ENCODE measurements around the gene GATA5.
"Not testable (repeated sequence)": the region's sequence is repeated elsewhere in the genome, so short reads cannot be mapped to it uniquely, and the experiment has no call there.

Gene GATA5

DNA sequence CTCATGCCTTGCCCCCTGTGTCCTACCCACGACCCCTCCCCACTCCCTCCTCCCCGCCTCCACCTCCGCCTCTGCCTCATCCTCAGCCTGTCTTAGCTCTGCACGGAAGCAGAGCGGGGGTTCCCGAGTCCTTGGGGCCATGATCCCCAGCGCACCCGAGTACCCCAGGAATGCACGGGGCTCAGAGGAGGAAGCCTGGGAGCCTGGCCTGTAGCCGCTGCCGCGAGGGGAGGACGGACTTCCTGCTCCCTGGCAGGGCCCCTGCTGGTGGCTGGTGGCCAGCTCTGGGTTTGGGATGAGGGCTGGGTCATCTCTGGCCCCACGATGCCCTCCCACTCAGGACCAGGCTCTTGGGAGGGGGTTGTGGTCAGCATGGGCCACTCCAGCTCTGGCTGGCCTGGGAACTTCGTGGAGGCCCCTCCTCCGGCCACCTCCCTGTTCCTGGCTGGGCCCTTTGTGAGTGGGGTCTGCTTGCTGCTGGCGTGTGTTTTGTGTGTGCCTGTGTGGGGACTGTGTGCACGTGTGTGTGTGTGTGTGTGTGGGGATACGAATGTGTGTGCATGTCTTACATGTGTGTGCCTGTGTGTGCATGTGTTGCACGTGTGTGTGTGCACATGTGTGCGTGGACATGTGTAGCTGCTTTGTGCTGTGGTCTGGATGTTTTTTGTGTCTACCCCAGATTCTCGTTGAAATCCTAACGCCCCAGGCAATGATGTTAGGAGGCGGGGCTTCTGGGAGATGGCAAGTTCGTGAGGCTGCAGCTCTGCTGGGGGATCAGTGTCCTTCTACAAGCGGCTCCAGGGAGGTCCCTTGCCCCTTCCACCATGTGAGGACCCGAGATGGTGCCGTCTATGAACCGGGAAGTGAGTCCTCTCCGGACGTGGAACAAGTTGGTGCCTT lies 47.1 kb downstream of the GATA5 start:
- DNase-seq = no peak

DNA sequence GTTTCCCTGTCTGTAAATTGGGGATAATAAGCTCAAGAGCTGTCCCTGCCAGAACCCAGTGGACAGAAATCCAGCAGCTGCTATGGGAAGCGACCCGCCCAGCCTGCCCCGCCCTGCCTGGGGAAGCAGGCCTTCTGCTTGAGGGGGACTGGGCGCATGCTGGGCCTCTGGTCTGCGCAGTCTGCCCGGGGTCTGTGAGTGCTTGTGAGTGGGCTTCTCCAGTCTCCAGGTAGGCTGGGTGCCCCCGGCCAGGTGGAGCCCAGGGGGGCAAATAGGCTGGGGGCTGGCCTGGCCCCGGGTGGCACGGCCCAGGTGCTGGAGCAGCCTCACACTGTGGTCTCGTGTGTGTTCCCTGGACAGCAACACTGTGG lies 47.8 kb downstream of the GATA5 start:
- no peak for DNase-seq

DNA sequence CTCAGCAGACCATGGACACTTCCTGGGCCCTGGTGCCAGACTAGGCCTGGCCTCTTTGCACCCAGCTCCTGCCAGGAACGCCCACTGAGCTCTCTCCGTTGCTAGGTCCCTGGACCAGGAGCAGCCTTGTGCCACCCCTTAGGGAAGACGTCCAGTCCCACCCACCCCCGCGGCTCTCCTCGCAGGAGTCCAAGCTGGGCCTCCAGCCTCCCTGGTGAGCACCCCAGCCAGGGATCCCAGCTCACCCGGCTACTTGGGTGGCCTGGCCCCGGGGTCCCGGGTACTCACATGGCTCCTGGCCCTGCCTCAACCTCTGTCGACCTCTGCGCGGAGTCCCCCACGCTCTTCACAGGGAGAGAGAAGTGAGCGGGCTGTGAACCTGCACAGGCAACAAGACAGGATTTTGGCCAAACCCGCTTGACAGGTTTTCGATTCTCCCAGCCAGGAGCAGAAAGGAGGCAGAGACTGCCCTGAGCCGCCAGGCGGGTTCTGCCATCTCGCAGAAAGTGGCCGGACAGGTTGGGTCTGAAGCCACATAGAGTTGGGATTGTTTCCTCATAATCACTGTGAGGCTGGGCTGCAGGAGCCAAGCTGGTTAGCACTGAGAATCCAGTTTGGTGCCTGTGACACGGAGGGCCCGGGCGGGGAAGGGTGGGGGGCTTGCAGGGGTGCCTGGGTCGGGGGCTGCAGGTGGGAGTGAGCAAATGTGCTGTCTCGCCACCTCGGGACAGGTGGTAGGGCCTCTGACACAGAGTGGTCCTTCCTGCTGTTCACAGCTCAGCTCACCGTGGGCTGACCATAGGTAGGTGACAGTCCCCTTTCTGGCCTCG lies 48.4 kb downstream of the GATA5 start, which contains the start of gene RBBP8NL:
Gene RBBP8NL, minus strand, starts transcription at position 368 of the 830 bp plus-strand sequence. CDS start 7,892 bp downstream, outside the sequence.
- no peak for DNase-seq

DNA sequence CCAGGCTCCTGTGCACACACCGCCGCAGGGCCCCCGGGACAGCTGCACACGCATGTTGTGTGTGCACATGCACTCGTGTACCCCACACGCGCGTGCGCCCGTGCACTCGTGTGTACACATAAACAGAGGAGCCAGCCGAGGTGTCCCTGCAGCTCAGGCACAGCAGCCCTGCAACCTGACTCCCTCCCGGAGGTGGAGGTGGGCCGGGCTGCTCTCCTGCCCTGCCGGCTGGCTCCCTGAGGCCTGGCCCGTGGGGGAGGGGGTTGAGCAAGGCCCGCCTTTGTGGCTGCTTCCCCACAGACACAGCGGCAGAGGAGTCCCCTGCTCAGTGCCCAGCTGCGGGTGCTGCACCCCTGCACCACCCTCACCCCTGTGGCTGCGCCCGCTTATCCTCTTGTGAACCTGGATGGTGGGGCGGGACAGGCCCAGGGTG lies 49.1 kb downstream of the GATA5 start:
- DNase-seq = no peak

- not testable (repeated sequence) for DNase-seq
Observed at GRCh38 chr20:62426059-62426348, 49.8 kb downstream of the GATA5 start.

- DNase-seq = no peak
Observed at GRCh38 chr20:62425281-62426058, 50.3 kb downstream of the GATA5 start.

GRCh38 chr20:62424249-62425107 lies 51.3 kb downstream of the GATA5 start:
- DNase-seq = no peak

GRCh38 chr20:62423326-62423706 lies 52.5 kb downstream of the GATA5 start:
- DNase-seq = no peak

DNA sequence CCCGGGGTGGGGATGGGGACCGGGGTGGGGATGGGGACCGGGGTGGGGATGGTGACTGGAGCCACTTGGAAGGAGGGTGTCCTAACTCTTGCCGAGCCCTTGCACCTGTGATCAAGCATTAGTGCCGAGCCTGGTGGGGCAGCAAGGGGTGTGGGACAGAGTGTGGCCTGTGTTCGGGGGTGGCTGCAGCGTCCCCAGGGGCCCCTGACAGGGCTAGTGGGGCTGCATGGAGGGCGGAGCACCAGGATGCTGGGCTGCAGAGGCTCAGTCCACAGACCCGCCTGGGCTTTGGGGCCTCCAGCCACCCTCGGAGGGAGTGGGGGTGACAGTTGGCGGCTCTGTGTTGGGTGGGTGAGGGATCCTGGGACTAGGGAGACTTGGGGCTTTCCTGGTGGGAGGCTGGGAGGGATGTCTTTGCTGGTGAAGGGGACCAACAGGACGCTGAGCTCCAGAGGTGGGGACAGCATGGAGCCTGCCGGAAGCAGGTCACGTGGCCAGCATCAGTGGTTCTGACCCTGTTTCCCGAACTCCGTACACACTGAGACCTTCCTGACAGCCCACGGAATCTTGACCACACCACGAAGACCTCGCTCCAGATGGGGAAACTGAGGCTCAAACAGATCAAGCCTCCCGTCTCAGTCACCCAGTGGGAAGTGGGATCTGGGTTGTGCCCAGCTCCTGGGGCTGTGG lies 53.0 kb downstream of the GATA5 start:
- no peak for DNase-seq

GRCh38 chr20:62421716-62421990 lies 54.1 kb downstream of the GATA5 start:
- no peak for DNase-seq

GRCh38 chr20:62420846-62421715 lies 54.7 kb downstream of the GATA5 start:
- no peak for DNase-seq

DNA sequence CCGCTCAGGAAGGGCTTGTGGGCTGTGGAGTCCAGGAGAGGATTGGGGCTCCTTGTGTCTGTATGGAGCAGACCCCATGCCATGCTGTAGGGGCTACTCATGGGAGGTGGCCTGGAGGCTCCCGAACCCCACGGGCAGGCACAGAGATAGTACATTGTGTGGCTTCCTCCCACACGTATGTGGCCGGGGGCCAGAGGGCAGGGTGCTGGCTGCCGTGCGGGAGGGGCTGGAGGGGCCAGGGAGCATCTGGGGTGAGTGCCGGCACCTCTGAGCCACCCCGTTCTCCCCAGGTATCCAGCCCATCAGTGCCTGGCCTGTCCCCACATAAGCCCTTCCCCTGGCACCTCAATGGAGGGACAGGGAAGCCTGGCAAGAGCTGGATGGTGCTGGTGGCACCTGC lies 56.0 kb downstream of the GATA5 start:
- no peak for DNase-seq

DNA sequence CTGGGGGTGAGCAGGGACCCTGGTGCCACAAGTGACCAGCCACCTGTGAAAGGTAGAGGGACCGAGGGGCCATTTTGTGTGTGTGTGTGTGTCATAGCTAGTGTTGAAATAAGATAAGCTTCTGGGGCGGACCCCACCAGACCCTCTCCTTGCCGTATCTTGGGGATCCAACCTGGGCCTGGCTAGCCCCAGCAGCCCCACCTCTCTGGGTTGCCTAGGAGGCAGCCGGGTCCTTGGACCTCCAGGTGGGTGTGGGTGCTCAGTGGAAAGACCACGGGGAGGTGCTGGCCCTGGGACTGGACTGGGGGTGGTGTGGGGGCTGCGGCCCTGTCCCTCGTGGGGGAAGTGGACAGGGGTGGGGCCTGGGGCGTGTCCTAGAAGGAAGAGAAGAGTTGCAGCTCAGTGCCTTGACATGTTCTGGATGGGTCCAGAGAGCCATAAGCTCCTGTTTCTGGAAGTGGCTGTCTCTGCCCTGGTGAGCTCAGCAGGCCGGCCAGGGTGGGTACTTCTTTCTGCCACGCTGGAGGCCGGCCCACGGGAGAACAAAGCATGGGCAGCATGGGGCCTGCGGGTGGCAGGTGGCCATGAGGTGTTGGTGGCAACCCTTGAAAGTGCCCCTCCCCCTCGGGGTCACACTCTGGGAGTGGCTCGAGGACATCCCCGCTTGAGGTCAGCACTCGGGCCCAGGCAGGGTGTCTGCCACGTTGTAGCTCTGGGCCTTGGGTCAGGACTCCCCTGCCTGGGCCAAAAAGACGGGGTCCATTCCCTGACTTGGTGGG lies 56.9 kb downstream of the GATA5 start:
- no peak for DNase-seq

GRCh38 chr20:62417981-62418708 lies 57.6 kb downstream of the GATA5 start:
- no peak for DNase-seq

GRCh38 chr20:62416651-62417637 lies 58.9 kb downstream of the GATA5 start:
- no peak for DNase-seq

DNA sequence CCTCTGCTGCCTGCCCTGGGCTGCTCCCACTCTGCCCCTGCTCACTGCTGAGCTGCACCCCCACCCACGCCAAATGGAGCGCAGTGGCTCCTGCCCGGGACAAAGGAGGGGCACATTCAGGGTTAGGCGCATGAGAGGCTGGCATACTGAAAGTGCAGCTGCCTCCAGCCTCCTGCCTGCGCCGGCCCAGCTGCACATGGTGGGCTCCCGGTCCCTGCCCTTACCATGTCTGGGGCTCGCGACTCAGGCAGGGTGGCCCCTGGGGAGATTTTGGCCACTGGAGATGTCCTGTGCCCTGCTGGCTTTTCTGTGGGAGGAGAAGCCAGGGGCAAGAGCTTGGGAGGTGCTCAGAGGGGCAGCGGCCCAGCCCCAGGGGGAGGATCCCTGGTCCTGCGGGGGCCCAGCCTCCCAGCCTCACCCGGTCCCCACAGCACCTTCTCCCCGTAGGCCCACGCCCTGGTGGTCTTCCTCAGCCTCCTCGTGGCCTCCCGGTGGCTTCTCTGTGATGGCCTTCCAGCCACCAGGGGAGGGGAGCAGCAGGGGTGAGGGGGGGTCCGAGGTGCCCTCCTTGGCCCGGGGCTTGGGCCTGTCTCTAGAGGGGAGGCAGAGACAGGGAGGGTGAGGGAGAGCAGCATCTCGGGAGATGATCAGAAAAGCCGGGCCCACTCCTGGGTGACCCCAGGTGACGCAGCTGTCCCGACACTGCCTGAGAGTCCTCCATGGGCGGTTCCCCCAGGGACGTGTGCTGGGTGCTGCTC lies 60.3 kb downstream of the GATA5 start:
- no peak for DNase-seq

- no peak for DNase-seq
Observed at GRCh38 chr20:62413896-62414481, 61.8 kb downstream of the GATA5 start.

All from CD4-positive, alpha-beta T cell treated with Interleukin-21 for 1 hour (primary cell).